ENCODE data around the gene RTP5. TPM values are rescaled to one million over a fixed set of nuclear protein-coding genes. Genes with fewer than 3 reads are reported as not detected.

The RTP5 gene
- total and polyA plus RNA-seq, 2 of the 8 experiments (the other 6 are each of a cell fraction or from before 2014, with no cell fraction given): not detected

DNA sequence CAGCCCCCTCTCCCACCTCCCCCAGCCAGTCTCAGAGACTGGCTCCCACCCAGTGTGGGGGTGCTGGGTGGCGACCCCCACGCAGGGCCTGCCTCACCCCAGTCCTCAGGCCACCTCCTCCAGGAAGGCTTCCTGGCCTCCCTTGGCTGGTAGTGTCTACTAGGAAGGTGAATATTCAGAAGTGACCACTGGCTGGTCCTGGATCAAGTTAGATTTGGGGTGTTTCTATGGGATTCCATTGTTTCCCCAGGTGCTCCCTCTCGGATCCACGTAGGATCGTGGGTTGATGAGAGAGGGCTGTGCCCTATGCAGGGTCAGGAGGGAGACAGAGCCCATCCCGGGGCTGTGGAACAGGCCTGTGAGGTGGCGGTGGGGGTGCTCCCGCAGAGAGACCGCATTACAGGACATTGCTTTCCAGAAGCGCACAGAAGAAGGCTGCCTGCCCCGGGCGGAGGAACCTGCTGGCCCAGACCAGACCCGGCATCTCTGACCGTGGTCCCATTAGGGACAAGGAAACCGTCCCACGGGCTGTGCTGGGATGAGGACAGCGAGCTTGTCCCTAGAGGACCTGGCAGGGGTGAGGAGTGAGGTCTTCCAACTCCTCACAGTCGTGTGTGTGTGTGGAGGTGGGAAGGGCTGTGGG lies 14.2 kb upstream of the RTP5 start:
- Histone ChIP-seq H3K27ac (ENCODE audit: low read depth, low read length) (no peak overlapping the region), H3K14ac (ENCODE audit: insufficient read length) (no peak overlapping the region), H3K79me1 (ENCODE audit: low read depth, low read length) (no peaks in the 10 kb centered on the region), H2AK5ac (ENCODE audit: low read depth, low read length) (no peak overlapping the region), H2BK20ac (ENCODE audit: low read length) (no peak overlapping the region), H4K91ac (replicated peaks; ENCODE audit: insufficient read length, low read length) (no peak overlapping the region), H3K23ac (ENCODE audit: insufficient read length) (no peak overlapping the region), H2BK15ac (ENCODE audit: low read length) (no peak overlapping the region), H3K4ac (replicated peaks; ENCODE audit: insufficient read length, low read depth, low read length) (no peak overlapping the region), H2BK12ac (ENCODE audit: low read depth, low read length) (no peak overlapping the region), H3K56ac (replicated peaks; ENCODE audit: insufficient read length, low read depth, low read length) (no peak overlapping the region), H3K23me2 (ENCODE audit: low read depth, low read length) (no peaks in the 10 kb centered on the region), H3K36me3 (ENCODE audit: control insufficient read depth in 2 of 4, insufficient read depth in 4 of 4, low read length in 3 of 4) (no peaks in the 10 kb centered on the region), H3K27me3 (replicated peaks in 1 of 4; ENCODE audit: control insufficient read depth in 3 of 4, extremely low read depth in 1 of 4, insufficient read depth in 3 of 4, low read length in 3 of 4) (no peaks in the 10 kb centered on the region), H4K8ac (ENCODE audit: extremely low read depth, insufficient read depth, low read length) (no peak overlapping the region), H4K5ac (ENCODE audit: insufficient read length, low read depth, low read length) (no peak overlapping the region), H3K18ac (ENCODE audit: extremely low read depth, low read length) (no peak overlapping the region), H3K79me2 (ENCODE audit: control insufficient read depth in 1 of 2, insufficient read depth in 2 of 2, low read length in 2 of 2) (no peaks in the 10 kb centered on the region), H3K9ac (replicated peaks in 1 of 4; ENCODE audit: extremely low read depth in 1 of 4, low read depth in 3 of 4, low read length in 3 of 4) (no peak overlapping the region), H3K9me3 (ENCODE audit: insufficient read depth in 2 of 2, low read depth in 1 of 2, low read length in 1 of 2) (no peaks in the 10 kb centered on the region), H2BK5ac (ENCODE audit: low read depth, low read length) (no peak overlapping the region), H2BK120ac (replicated peaks; ENCODE audit: low read depth, low read length) (no peak overlapping the region), H4K20me1 (replicated peaks in 1 of 2; ENCODE audit: control insufficient read depth in 1 of 2, insufficient read depth in 2 of 2, low read length in 2 of 2) (no peaks in the 10 kb centered on the region), H3K4me2 (ENCODE audit: insufficient read depth in 1 of 2, low read depth in 2 of 2, low read length in 2 of 2) (no peak overlapping the region), H3K4me1 (replicated peaks in 1 of 4; ENCODE audit: control insufficient read depth in 3 of 4, insufficient read depth in 4 of 4, low read length in 3 of 4) (peaks cover 0 to 13% (median 6%) of the 10 kb centered on the region in 4 experiments; a peak in 6 of 7 replicates), H3K4me3 (ENCODE audit: extremely low read depth in 1 of 4, insufficient read depth in 2 of 4, low read depth in 3 of 4, low read length in 4 of 4) (no peak overlapping the region), H2AFZ (ENCODE audit: low read length) (no peak overlapping the region)
- WGBS, 2 experiments (ENCODE audit: extremely low coverage in 1 of 2, insufficient coverage in 1 of 2, insufficient read length in 1 of 2, insufficient replicate concordance in 2 of 2, low coverage in 1 of 2, low lambda C conversion rate in 2 of 2, missing lambda C conversion rate in 1 of 2): 88% methylated on average over 18 of the region's 18 CpGs; no CpG with 5 or more reads in 1 of the 2 experiments
- CTCF ChIA-PET (ENCODE audit: partially characterized antibody): interaction anchor here (1.3 to 1.6 kb wide), 4 partner anchors 9 to 85 kb away, joined by 3 to 5 read pairs (median 3); no protein-coding TSS in a partner anchor
- no peak for DNase-seq (ENCODE audit: low read depth in 1 of 2, low spot score in 2 of 2)
- FAIRE-seq: no peak
- POLR2A ChIA-PET (ENCODE audit: partially characterized antibody): interaction anchor here (0.8 kb wide), 1 partner anchor 154 kb away, joined by 3 read pairs; the partner anchor contains the start of gene ING5
- TF ChIP-seq ZNF274 (IDR thresholded peaks at IDR 0.05; ENCODE audit: borderline replicate concordance, extremely low read depth, low read length) (no peak), CEBPB (IDR thresholded peaks at IDR 0.05; ENCODE audit: low read depth, low read length) (no peak), FOSL1 (IDR thresholded peaks at IDR 0.05; ENCODE audit: insufficient read depth, low read depth, low read length) (no peak), BACH1 (IDR thresholded peaks at IDR 0.05; ENCODE audit: low read length) (no peak), CHD1 (IDR thresholded peaks at IDR 0.05; ENCODE audit: low read depth, low read length) (no peak), TAF7 (optimal IDR thresholded peaks at IDR 0.05; ENCODE audit: borderline replicate concordance, low read depth, low read length) (no peak), JUND (IDR thresholded peaks at IDR 0.05; ENCODE audit: low read length) (no peak), GABPA (IDR thresholded peaks at IDR 0.05; ENCODE audit: borderline replicate concordance, insufficient read depth, low read length) (no peak), YY1 (IDR thresholded peaks at IDR 0.05; ENCODE audit: low read depth, low read length) (no peak), TEAD4 (IDR thresholded peaks at IDR 0.05; ENCODE audit: low read depth, low read length) (no peak), BCL11A (IDR thresholded peaks at IDR 0.05; ENCODE audit: low read depth in 2 of 2, low read length in 2 of 2) (no peak), POU5F1 (IDR thresholded peaks at IDR 0.05; ENCODE audit: low read depth, low read length) (no peak), POLR2A (IDR thresholded peaks at IDR 0.05; ENCODE audit: control extremely low read depth in 1 of 2, low read depth in 2 of 2, low read length in 2 of 2) (no peak), CHD2 (IDR thresholded peaks at IDR 0.05; ENCODE audit: low read length) (no peak), SAP30 (IDR thresholded peaks at IDR 0.05; ENCODE audit: insufficient read depth, insufficient replicate concordance, low read length) (no peak)
